Panc1 (cell line): Measurements from ENCODE around the gene MSRB1. TPM values are rescaled to one million over a fixed set of nuclear protein-coding genes. Genes with fewer than 3 reads are reported as not detected.

ENCODE experiments used
- ATAC-seq: fragments of 200-7000 bp; cut with Tn5 transposase; 2 replicates; pipeline ENCODE4 v1.9.1; 2020; ENCODE audit warnings: mild to moderate bottlenecking, moderate library complexity
- BruUV-seq: library from RNA; stranded (reverse); fragments of 400-500 nt; replicated peaks from 2 replicates; lab custom pipeline; 2021; lab: Mats Ljungman, UMichigan
- CTCF ChIA-PET: fragments of 300-600 bp; sonication (Branson Sonifier 250); formaldehyde crosslinking; loops from one replicate; lab custom pipeline; 2022; ENCODE audit warnings: antibody characterized with exemption; lab: Charles Lee
- POLR2A ChIA-PET: fragments of 300-600 bp; sonication (Branson Sonifier 250); formaldehyde crosslinking; loops from one replicate; lab custom pipeline; 2022; ENCODE audit warnings: antibody characterized with exemption; lab: Charles Lee
- DNase-seq: peaks from one replicate; pipeline ENCODE4 v3.0.0-alpha.2; 2010; ENCODE audit warnings: low read depth, low spot score
- H3K27ac ChIP-seq: 2 replicates; pipeline ENCODE4 v1.5.1; 2011; ENCODE audit warnings: mild to moderate bottlenecking, low read length, inconsistent platforms
- H3K27me3 ChIP-seq: fragments of 200-500 bp; sonication (Bioruptor generic); 2 replicates; pipeline ENCODE4 v1.6.0; 2014; ENCODE audit warnings: low read length, inconsistent platforms; ENCODE audit not compliant: control insufficient read depth, insufficient read depth
- H3K36me3 ChIP-seq: fragments of 200-500 bp; sonication (Bioruptor generic); 2 replicates; pipeline ENCODE4 v1.5.1; 2014; ENCODE audit warnings: inconsistent platforms, mild to moderate bottlenecking, low read length, moderate library complexity; ENCODE audit not compliant: control insufficient read depth, insufficient read depth
- H3K4me1 ChIP-seq: 2 replicates; pipeline ENCODE4 v1.5.1; 2011; ENCODE audit warnings: inconsistent platforms, mild to moderate bottlenecking, low read length, moderate library complexity; ENCODE audit not compliant: control insufficient read depth, insufficient read depth
- H3K4me3 ChIP-seq, 2 experiments: 2 replicates each; pipeline ENCODE4 v1.5.1; 2011 to 2012; ENCODE audit warnings: low read depth in 2 of 2, low read length in 2 of 2, mild to moderate bottlenecking in 2 of 2, inconsistent platforms in 1 of 2, moderate library complexity in 1 of 2
- H3K9me3 ChIP-seq: fragments of 200-500 bp; sonication (Bioruptor generic); 2 replicates; pipeline ENCODE4 v1.5.1; 2014; ENCODE audit warnings: low read depth, mild to moderate bottlenecking, inconsistent platforms, low read length, moderate library complexity; ENCODE audit not compliant: control insufficient read depth, insufficient read depth
- CTCF ChIP-seq: fragments of 450-650 bp; IDR thresholded peaks from 2 replicates; pipeline ENCODE4 v1.5.1; 2017; ENCODE audit warnings: mild to moderate bottlenecking
- POLR2AphosphoS5 ChIP-seq: IDR thresholded peaks from 2 replicates; pipeline ENCODE4 v1.6.1; 2012; ENCODE audit warnings: mild to moderate bottlenecking, low read depth, low read length, moderate library complexity
- REST ChIP-seq, 2 experiments: IDR thresholded peaks; 2 replicates each; pipeline ENCODE4 v1.6.1; 2011 to 2012; ENCODE audit warnings: low read depth in 2 of 2, control low read depth in 1 of 2, low read length in 1 of 2, mild to moderate bottlenecking in 1 of 2, moderate library complexity in 1 of 2; ENCODE audit not compliant: insufficient read depth in 1 of 2
- SIN3A ChIP-seq: IDR thresholded peaks from 2 replicates; pipeline ENCODE4 v1.6.1; 2012; ENCODE audit warnings: low read depth, mild to moderate bottlenecking, low read length, moderate library complexity, borderline replicate concordance; ENCODE audit not compliant: insufficient read depth
- TCF7L2 ChIP-seq: IDR thresholded peaks from 2 replicates; pipeline ENCODE4 v1.6.1; 2011; ENCODE audit warnings: mild to moderate bottlenecking, low read depth, low read length, inconsistent platforms
- in situ Hi-C: cut with HindIII; loops from 2 replicates; pipeline ENCODE4 v1.10.0; 2016; ENCODE audit warnings: low sequenced_read_pairs, low pct_unique_long_range_greater_than_20kb
- intact Hi-C: fragments of 100-400 bp; cut with micrococcal nuclease; formaldehyde crosslinking; loops from one replicate; pipeline ENCODE4 v1.10.0; 2022; ENCODE audit not compliant: unreplicated experiment
- total RNA-seq: library from RNA; stranded (reverse); gene quantifications from one replicate; pipeline ENCODE4 v1.2.1, GENCODE V29; 2021; ENCODE audit not compliant: unreplicated experiment

MSRB1 gene
- total RNA-seq, 1 experiment from 2014 or later: 25.3 TPM

GRCh38 chr16:1964506-1965395 lies 21.8 kb upstream of the MSRB1 start, which contains the start of gene RPS2:
Gene RPS2 (minus strand): TSS chr16:1964826. CDS start chr16:1964625, 201 bp downstream.
- no peaks in the 10 kb centered on the region for H3K27me3 ChIP-seq
- TF ChIP-seq CTCF: no peak
- TF ChIP-seq TCF7L2: no peak
- peak; percentile 100 for TF ChIP-seq POLR2AphosphoS5
- TF ChIP-seq REST (IDR thresholded peaks at IDR 0.05; ENCODE audit: insufficient read depth in 1 of 2, low read depth in 2 of 2, low read length in 1 of 2): 0 out of 4 replicates have a peak, but pooled peaks of 1 of the 2 experiments have one; percentile 36
- TF ChIP-seq SIN3A: peak; percentile 95; the same call in 1 of the 2 replicates
- peaks cover 11% of the 10 kb centered on the region for H3K36me3 ChIP-seq
- CTCF ChIA-PET: interaction anchor here (0.5 to 0.7 kb wide), 2 partner anchors 22 to 63 kb away, joined by 4 to 6 read pairs; partner anchors contain the start of gene MSRB1
- DNase-seq (peak; percentile 89), ATAC-seq (peak; percentile 83)
- intact Hi-C loops (no loop called here), in situ Hi-C loops (no loop called here)
- no TSS peak for BruUV-seq
- H3K4me3 ChIP-seq: peak within 1 kb of the TSS; percentile 99
- H3K27ac ChIP-seq: peak within 1 kb of the TSS; percentile 96
- POLR2A ChIA-PET: interaction anchor here (0.6 to 1.1 kb wide), 11 partner anchors 17 to 916 kb away, joined by 3 to 13 read pairs (median 9); partner anchors contain the start of genes GFER, NTHL1 and TSC2
- H3K9me3 ChIP-seq: no peaks in the 10 kb centered on the region
- H3K4me1 ChIP-seq: peaks cover 12% of the 10 kb centered on the region

GRCh38 chr16:1963806-1964505 lies 21.0 kb upstream of the MSRB1 start:
- in situ Hi-C loops: no loop called here
- Histone ChIP-seq H3K27ac (peak overlapping the region; percentile 96), H3K4me1 (peaks cover 12% of the 10 kb centered on the region), H3K9me3 (no peaks in the 10 kb centered on the region), H3K36me3 (peaks cover 11% of the 10 kb centered on the region), H3K27me3 (no peaks in the 10 kb centered on the region), H3K4me3 (peak overlapping the region; percentile 99)
- POLR2A ChIA-PET: interaction anchor here (0.6 to 1.1 kb wide), 8 partner anchors 20 to 915 kb away, joined by 3 to 13 read pairs (median 10); partner anchors contain the start of genes GFER, NTHL1 and TSC2
- intact Hi-C loops: no loop called here
- CTCF ChIA-PET: interaction anchor here (0.5 to 0.7 kb wide), 2 partner anchors 21 to 62 kb away, joined by 4 to 6 read pairs; partner anchors contain the start of gene MSRB1
- no peak for DNase-seq
- TF ChIP-seq CTCF: no peak; the same call in 1 of the 2 replicates
- TF ChIP-seq REST (IDR thresholded peaks at IDR 0.05; ENCODE audit: insufficient read depth in 1 of 2, low read depth in 2 of 2, low read length in 1 of 2): no peak
- no peak for TF ChIP-seq POLR2AphosphoS5
- TF ChIP-seq SIN3A: no peak
- TF ChIP-seq TCF7L2: no peak
- ATAC-seq: peak; percentile 2
- BruUV-seq: no TSS peak
